ENCODE results near the gene CTNNA3. TPM values are rescaled to one million over a fixed set of nuclear protein-coding genes. Genes with fewer than 3 reads are reported as not detected.
A peak's percentile ranks its signal among the peaks of the same experiment; 100 is the strongest.
"Not testable (repeated sequence)": the region's sequence is repeated elsewhere in the genome, so short reads cannot be mapped to it uniquely, and the experiment has no call there.

Gene CTNNA3
- total RNA-seq, 1 donor from 2014 or later = 3.3 TPM

DNA sequence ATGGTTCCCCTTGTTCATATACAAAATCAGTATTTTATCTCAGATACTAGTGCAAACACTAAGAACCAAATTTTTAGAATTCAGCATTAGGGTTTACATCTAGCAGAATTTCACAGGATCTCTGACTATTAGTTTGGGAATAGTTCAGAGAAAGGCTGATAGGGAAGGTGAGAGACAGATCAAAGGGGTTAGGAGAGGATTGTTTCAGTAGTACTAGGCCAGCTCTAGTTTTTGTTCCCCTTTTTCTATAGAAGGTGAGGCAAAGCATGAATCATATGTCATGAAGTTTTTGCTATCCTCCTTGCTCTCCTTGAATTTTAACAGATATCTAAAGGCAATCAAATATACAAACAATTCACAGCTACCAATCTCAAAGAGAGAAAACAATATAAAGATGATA lies 26.1 kb upstream of the CTNNA3 start:
- no peak overlapping the region for H3K4me3 Mint-ChIP-seq (ENCODE audit: unreplicated experiment)
- no peak overlapping the region for H3K27ac Mint-ChIP-seq (ENCODE audit: unreplicated experiment)
- H3K4me1 Mint-ChIP-seq (ENCODE audit: low read depth, unreplicated experiment) = no peaks in the 10 kb centered on the region
- no peaks in the 10 kb centered on the region for H3K36me3 Mint-ChIP-seq (ENCODE audit: unreplicated experiment)
- no peak for DNase-seq
- peaks cover 1% of the 10 kb centered on the region for H3K27me3 Mint-ChIP-seq (ENCODE audit: unreplicated experiment)
- TF ChIP-seq, protein P1, sequence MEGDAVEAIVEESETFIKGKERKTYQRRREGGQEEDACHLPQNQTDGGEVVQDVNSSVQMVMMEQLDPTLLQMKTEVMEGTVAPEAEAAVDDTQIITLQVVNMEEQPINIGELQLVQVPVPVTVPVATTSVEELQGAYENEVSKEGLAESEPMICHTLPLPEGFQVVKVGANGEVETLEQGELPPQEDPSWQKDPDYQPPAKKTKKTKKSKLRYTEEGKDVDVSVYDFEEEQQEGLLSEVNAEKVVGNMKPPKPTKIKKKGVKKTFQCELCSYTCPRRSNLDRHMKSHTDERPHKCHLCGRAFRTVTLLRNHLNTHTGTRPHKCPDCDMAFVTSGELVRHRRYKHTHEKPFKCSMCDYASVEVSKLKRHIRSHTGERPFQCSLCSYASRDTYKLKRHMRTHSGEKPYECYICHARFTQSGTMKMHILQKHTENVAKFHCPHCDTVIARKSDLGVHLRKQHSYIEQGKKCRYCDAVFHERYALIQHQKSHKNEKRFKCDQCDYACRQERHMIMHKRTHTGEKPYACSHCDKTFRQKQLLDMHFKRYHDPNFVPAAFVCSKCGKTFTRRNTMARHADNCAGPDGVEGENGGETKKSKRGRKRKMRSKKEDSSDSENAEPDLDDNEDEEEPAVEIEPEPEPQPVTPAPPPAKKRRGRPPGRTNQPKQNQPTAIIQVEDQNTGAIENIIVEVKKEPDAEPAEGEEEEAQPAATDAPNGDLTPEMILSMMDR (IDR thresholded peaks at IDR 0.05; ENCODE audit: partially characterized antibody, unreplicated experiment) = no peak
- no peaks in the 10 kb centered on the region for H3K9me3 Mint-ChIP-seq (ENCODE audit: unreplicated experiment)

DNA sequence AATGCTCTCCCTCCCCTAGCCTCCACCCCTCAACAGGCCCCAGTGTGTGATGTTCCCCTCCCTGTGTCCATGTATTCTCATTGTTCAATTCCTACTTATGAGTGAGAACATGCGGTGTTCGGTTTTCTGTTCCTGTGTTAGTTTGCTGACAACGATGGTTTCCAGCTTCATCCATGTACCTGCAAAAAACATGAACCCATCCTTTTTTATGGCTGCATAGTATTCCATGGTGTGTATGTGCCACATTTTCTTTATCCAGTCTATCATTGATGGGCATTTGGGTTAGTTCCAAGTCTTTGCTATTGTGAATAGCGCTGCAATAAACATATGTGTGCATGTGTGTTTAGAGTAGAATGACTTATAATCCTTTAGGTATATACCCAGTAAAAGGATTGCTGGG lies 20.5 kb upstream of the CTNNA3 start:
- not testable (repeated sequence) for DNase-seq; H3K4me3 Mint-ChIP-seq (ENCODE audit: unreplicated experiment); H3K27ac Mint-ChIP-seq (ENCODE audit: unreplicated experiment); H3K36me3 Mint-ChIP-seq (ENCODE audit: unreplicated experiment); H3K4me1 Mint-ChIP-seq (ENCODE audit: low read depth, unreplicated experiment); H3K9me3 Mint-ChIP-seq (ENCODE audit: unreplicated experiment); H3K27me3 Mint-ChIP-seq (ENCODE audit: unreplicated experiment)

DNA sequence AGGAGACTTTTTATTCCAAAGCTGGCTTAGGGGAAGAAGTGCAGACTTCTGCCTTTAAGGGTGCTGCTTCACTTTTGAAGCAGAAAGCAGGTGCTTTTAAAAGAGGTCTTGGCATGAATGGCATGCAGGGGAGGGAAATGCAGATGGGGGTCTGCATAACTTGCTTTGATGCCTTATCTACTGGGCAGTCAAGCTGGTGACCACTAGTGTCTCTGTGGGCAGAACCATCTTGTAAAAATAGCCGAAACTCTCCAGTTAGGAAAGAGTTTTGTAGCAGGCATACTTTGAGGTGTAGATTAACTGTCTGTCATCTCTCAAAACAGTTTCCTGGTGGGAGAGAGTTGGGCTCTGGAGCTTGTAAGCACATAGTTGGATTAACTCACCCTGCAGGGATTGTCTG lies 9.9 kb upstream of the CTNNA3 start:
- peaks cover 12% of the 10 kb centered on the region for H3K9me3 Mint-ChIP-seq (ENCODE audit: unreplicated experiment)
- H3K4me1 Mint-ChIP-seq (ENCODE audit: low read depth, unreplicated experiment) = no peaks in the 10 kb centered on the region
- no peaks in the 10 kb centered on the region for H3K36me3 Mint-ChIP-seq (ENCODE audit: unreplicated experiment)
- TF ChIP-seq, protein P1 (IDR thresholded peaks at IDR 0.05; ENCODE audit: partially characterized antibody, unreplicated experiment) = no peak
- peaks cover 2% of the 10 kb centered on the region for H3K27me3 Mint-ChIP-seq (ENCODE audit: unreplicated experiment)
- no peak overlapping the region for H3K4me3 Mint-ChIP-seq (ENCODE audit: unreplicated experiment)
- H3K27ac Mint-ChIP-seq (ENCODE audit: unreplicated experiment) = no peak overlapping the region
- no peak for DNase-seq

- peaks cover 12% of the 10 kb centered on the region for H3K9me3 Mint-ChIP-seq (ENCODE audit: unreplicated experiment)
- H3K27ac Mint-ChIP-seq (ENCODE audit: unreplicated experiment); H3K4me3 Mint-ChIP-seq (ENCODE audit: unreplicated experiment); H3K36me3 Mint-ChIP-seq (ENCODE audit: unreplicated experiment); DNase-seq; H3K4me1 Mint-ChIP-seq (ENCODE audit: low read depth, unreplicated experiment); H3K27me3 Mint-ChIP-seq (ENCODE audit: unreplicated experiment): not testable (repeated sequence)
Observed at GRCh38 chr10:67699613-67700270, 3.7 kb upstream of the CTNNA3 start.

DNA sequence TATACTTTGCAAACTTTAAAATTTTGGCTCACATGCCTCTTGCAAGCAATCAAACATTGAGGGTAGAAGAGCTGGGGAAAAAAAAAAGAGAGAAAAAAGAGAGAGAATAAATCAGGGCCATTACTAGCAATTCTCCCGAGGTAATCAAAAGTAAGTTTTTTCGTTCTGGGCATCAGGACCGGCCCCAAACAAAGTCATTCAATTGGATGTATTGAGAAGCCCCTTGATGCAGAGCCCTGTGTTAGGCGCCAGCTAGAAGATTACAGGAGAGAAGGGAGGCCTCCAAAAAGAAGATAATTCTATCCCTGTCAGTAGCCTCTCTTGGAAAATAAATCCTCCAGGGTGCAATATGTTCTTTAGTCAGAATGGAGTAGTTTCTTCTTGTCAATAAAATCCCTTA lies 2.2 kb upstream of the CTNNA3 start:
- peaks cover 2% of the 10 kb centered on the region for H3K27me3 Mint-ChIP-seq (ENCODE audit: unreplicated experiment)
- H3K9me3 Mint-ChIP-seq (ENCODE audit: unreplicated experiment) = peaks cover 8% of the 10 kb centered on the region
- H3K27ac Mint-ChIP-seq (ENCODE audit: unreplicated experiment) = no peak overlapping the region
- TF ChIP-seq, protein P1 (IDR thresholded peaks at IDR 0.05; ENCODE audit: partially characterized antibody, unreplicated experiment) = no peak
- no peak for DNase-seq
- no peak overlapping the region for H3K4me3 Mint-ChIP-seq (ENCODE audit: unreplicated experiment)
- peaks cover 9% of the 10 kb centered on the region for H3K36me3 Mint-ChIP-seq (ENCODE audit: unreplicated experiment)
- no peaks in the 10 kb centered on the region for H3K4me1 Mint-ChIP-seq (ENCODE audit: low read depth, unreplicated experiment)

DNA sequence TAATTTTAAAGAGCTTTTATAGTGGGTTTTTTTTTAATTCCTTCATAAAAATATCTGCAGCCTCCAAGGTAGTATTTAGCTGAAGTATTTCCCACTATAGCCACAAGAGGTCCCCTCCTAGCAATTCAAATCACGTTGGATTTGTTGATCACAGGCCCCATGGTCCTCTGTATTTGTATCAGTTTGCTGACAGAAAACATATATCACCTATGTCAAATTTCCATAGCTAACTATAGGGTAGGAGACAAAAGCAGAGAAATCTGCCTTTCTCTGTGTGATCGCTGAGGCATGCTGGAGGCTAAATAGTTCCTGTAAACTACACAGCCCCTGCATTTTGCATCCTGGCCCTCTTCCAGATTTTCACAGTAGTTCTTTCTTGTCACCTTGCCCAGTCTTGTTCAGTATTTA lies 1.7 kb upstream of the CTNNA3 start:
- Mint-ChIP-seq H3K27me3 (ENCODE audit: unreplicated experiment) (peaks cover 2% of the 10 kb centered on the region), H3K36me3 (ENCODE audit: unreplicated experiment) (peaks cover 9% of the 10 kb centered on the region), H3K9me3 (ENCODE audit: unreplicated experiment) (peaks cover 7% of the 10 kb centered on the region), H3K27ac (ENCODE audit: unreplicated experiment) (no peak overlapping the region), H3K4me3 (ENCODE audit: unreplicated experiment) (no peak overlapping the region), H3K4me1 (ENCODE audit: low read depth, unreplicated experiment) (peaks cover 2% of the 10 kb centered on the region)
- DNase-seq = no peak
- TF ChIP-seq, protein P1 (IDR thresholded peaks at IDR 0.05; ENCODE audit: partially characterized antibody, unreplicated experiment) = peak; percentile 71
